ENCODE measurements around the gene ENTPD2.

Gene ENTPD2

GRCh38 chr9:137053944-137054931 is at the start of gene ENTPD2:
ENTPD2 (minus strand) TSS chr9:137054061; CDS start chr9:137053997, 64 bp downstream.
- in situ Hi-C loops (cut with HindIII; ENCODE audit: low pct_ligation_motif_present, low pct_unique_long_range_greater_than_20kb, low sequenced_read_pairs) = no loop called here
- DNase-seq = no peak

GRCh38 chr9:137103206-137103999 is 49.5 kb upstream of the ENTPD2 start:
- no peak for DNase-seq
- in situ Hi-C loops (cut with HindIII; ENCODE audit: low pct_ligation_motif_present, low pct_unique_long_range_greater_than_20kb, low sequenced_read_pairs) = no loop called here

GRCh38 chr9:137099231-137099630 is 45.4 kb upstream of the ENTPD2 start:
- in situ Hi-C loops (cut with HindIII; ENCODE audit: low pct_ligation_motif_present, low pct_unique_long_range_greater_than_20kb, low sequenced_read_pairs) = no loop called here
- DNase-seq = no peak

GRCh38 chr9:137097761-137098462 is 44.1 kb upstream of the ENTPD2 start:
- in situ Hi-C loops (cut with HindIII; ENCODE audit: low pct_ligation_motif_present, low pct_unique_long_range_greater_than_20kb, low sequenced_read_pairs) = no loop called here
- DNase-seq = no peak

GRCh38 chr9:137096785-137097546 is 43.1 kb upstream of the ENTPD2 start:
- in situ Hi-C loops (cut with HindIII; ENCODE audit: low pct_ligation_motif_present, low pct_unique_long_range_greater_than_20kb, low sequenced_read_pairs) = no loop called here

GRCh38 chr9:137095664-137096517 is 42.0 kb upstream of the ENTPD2 start:
- no peak for DNase-seq

More at GRCh38 chr9:137096785-137097546, 43.1 kb upstream of the ENTPD2 start:
- DNase-seq = no peak

GRCh38 chr9:137089232-137089947 is 35.5 kb upstream of the ENTPD2 start:
- in situ Hi-C loops (cut with HindIII; ENCODE audit: low pct_ligation_motif_present, low pct_unique_long_range_greater_than_20kb, low sequenced_read_pairs) = no loop called here
- no peak for DNase-seq

More at GRCh38 chr9:137095664-137096517, 42.0 kb upstream of the ENTPD2 start:
- in situ Hi-C loops (cut with HindIII; ENCODE audit: low pct_ligation_motif_present, low pct_unique_long_range_greater_than_20kb, low sequenced_read_pairs) = no loop called here

GRCh38 chr9:137088121-137088520 is 34.3 kb upstream of the ENTPD2 start:
- in situ Hi-C loops (cut with HindIII; ENCODE audit: low pct_ligation_motif_present, low pct_unique_long_range_greater_than_20kb, low sequenced_read_pairs) = no loop called here
- no peak for DNase-seq

- no peak for DNase-seq
- in situ Hi-C loops (cut with HindIII; ENCODE audit: low pct_ligation_motif_present, low pct_unique_long_range_greater_than_20kb, low sequenced_read_pairs) = no loop called here
Observed at GRCh38 chr9:137087409-137087925, 33.6 kb upstream of the ENTPD2 start.

- in situ Hi-C loops (cut with HindIII; ENCODE audit: low pct_ligation_motif_present, low pct_unique_long_range_greater_than_20kb, low sequenced_read_pairs) = no loop called here
- DNase-seq = peak; percentile 97
Observed at GRCh38 chr9:137086531-137087408, 32.9 kb upstream of the ENTPD2 start, which contains the start of gene MAN1B1. MAN1B1 (plus strand) TSS chr9:137086985; CDS start chr9:137087000, 15 bp downstream.

GRCh38 chr9:137085920-137086530 is 32.2 kb upstream of the ENTPD2 start:
- DNase-seq = peak; percentile 24
- in situ Hi-C loops (cut with HindIII; ENCODE audit: low pct_ligation_motif_present, low pct_unique_long_range_greater_than_20kb, low sequenced_read_pairs) = no loop called here

GRCh38 chr9:137084526-137084925 is 30.7 kb upstream of the ENTPD2 start:
- in situ Hi-C loops (cut with HindIII; ENCODE audit: low pct_ligation_motif_present, low pct_unique_long_range_greater_than_20kb, low sequenced_read_pairs) = no loop called here
- no peak for DNase-seq

GRCh38 chr9:137083394-137084004 is 29.6 kb upstream of the ENTPD2 start:
- DNase-seq = peak; percentile 96
- in situ Hi-C loops (cut with HindIII; ENCODE audit: low pct_ligation_motif_present, low pct_unique_long_range_greater_than_20kb, low sequenced_read_pairs) = no loop called here

GRCh38 chr9:137082925-137083290 is 29.0 kb upstream of the ENTPD2 start:
- in situ Hi-C loops (cut with HindIII; ENCODE audit: low pct_ligation_motif_present, low pct_unique_long_range_greater_than_20kb, low sequenced_read_pairs) = no loop called here
- no peak for DNase-seq

Measured in ACHN (cell line).